ENCODE data around the gene P3H1.

GRCh38 chr1:42776502-42776901, 9.7 kb upstream of the P3H1 start:
- TF ChIP-seq POLR2A (IDR thresholded peaks at IDR 0.05; ENCODE audit: low read depth, low read length) (no peak), POLR2AphosphoS5 (IDR thresholded peaks at IDR 0.05; ENCODE audit: low read depth, low read length) (no peak), TAF1 (IDR thresholded peaks at IDR 0.05; ENCODE audit: low read depth, low read length) (no peak), SPI1 (IDR thresholded peaks at IDR 0.05; ENCODE audit: low read depth, low read length) (no peak), POU2F2 (IDR thresholded peaks at IDR 0.05; ENCODE audit: low read depth, low read length) (no peak), PAX5 (IDR thresholded peaks at IDR 0.05; ENCODE audit: insufficient read depth, low read length, severe bottlenecking) (no peak)

Data from GM12891 (cell line).